ENCODE data around the gene GFI1B.
"Not testable (repeated sequence)": the region's sequence is repeated elsewhere in the genome, so short reads cannot be mapped to it uniquely, and the experiment has no call there.

The GFI1B gene

DNA sequence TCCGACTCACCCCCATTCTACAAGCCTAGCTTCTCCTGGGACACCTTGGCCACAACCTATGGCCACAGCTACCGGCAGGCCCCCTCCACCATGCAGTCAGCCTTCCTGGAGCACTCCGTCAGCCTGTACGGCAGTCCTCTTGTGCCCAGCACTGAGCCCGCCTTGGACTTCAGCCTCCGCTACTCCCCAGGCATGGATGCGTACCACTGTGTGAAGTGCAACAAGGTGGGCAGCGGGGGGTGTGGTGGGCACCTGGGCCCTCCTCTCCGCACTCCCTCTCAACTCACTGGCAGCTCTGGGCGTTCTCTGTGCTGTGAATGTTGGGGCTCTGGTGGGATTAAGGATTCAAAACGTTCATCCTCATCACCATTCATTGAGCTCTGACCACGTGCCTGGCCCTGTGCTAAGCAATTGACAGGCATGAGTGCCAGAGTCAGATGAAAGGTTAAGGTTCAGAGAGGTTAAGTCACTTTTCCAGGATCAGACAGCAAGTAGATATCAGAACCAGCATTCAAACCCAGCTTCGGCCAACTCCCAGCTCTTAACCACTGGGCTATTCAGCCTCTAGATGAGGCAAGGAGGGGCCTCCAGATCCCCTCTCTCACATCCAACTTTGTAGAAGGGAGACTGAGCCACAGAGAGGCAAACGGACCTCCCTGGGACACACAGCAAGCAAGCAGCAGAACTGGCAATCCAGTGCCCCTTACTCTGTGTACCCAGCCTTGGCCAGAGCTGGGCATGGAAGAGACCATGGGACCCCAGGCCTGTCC, 9.9 kb downstream of the GFI1B start:
- no peak for DNase-seq
- in situ Hi-C loops (cut with MboI; ENCODE audit: low pct_unique_long_range_greater_than_20kb, low sequenced_read_pairs): no loop called here

DNA sequence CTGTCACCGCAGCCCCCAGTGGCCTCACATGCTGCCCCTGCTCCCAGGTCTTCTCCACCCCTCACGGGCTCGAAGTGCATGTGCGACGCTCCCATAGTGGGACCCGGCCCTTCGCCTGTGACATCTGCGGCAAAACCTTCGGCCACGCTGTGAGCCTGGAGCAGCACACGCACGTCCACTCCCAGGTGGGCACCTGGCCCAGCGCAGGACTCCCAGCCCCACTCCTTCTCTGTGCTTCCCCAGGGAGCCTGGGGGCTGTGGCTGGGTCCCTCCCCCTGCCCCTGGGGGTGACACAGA, 10.5 kb downstream of the GFI1B start:
- in situ Hi-C loops (cut with MboI; ENCODE audit: low pct_unique_long_range_greater_than_20kb, low sequenced_read_pairs): no loop called here
- DNase-seq: no peak

DNA sequence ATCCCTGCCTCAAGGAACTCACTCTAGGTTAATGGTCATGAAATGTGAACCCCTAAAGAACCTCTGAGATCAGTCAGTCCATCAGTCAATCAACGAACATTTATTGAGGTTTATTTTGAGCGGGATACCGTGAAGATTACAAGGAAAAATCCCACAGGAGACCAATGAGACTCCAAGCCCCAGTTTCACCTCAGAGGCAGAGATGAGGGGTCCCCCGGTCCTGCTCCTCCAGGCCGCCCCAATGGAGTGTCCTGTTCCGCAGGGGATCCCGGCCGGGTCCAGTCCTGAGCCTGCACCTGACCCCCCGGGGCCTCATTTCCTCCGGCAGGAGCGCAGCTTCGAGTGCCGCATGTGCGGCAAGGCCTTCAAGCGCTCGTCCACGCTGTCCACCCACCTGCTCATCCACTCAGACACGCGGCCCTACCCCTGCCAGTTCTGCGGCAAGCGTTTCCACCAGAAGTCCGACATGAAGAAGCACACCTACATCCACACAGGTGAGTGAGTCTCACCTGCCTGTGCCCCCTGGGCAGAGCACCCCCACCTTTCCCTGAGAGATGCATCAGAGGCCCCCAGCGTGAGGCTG, 11.0 kb downstream of the GFI1B start:
- no peak for DNase-seq
- in situ Hi-C loops (cut with MboI; ENCODE audit: low pct_unique_long_range_greater_than_20kb, low sequenced_read_pairs): no loop called here

DNA sequence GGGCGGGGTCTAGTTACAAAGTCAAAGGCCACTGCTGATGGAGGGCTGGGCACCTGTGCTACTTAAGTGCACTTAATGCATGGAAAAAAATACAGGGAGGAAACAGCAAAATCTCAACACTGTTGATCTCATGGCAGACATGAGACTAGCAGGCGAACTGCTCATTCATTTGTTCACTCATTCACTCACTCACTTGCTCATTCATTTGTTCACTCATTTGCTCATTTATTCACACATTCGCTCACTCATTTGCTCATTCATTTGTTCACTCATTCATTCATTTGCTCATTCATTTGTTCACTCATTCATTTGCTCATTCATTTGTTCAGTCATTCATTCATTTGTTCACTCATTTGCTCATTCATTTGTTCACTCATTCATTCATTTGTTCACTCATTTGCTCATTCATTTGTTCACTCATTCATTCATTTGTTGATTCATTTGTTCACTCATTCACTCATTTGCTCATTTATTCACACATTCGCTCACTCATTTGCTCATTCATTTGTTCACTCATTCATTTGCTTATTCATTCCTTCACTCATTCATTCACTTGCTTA, 11.6 kb downstream of the GFI1B start:
- DNase-seq; in situ Hi-C loops (cut with MboI; ENCODE audit: low pct_unique_long_range_greater_than_20kb, low sequenced_read_pairs): not testable (repeated sequence)

DNA sequence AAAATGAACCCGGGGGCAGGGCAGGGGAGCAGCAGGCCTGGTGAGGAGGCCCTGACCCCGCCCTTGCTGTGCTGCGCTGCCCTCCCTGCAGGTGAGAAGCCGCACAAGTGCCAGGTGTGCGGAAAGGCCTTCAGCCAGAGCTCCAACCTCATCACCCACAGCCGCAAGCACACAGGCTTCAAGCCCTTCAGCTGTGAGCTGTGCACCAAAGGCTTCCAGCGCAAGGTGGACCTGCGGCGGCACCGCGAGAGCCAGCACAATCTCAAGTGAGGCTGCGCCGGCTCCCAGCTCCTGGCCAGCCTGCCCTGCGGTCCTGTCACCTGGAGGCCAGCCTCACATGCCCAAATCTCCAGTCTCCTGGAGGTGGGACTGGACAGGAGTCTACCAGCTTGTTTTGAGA, 12.3 kb downstream of the GFI1B start:
- in situ Hi-C loops (cut with MboI; ENCODE audit: low pct_unique_long_range_greater_than_20kb, low sequenced_read_pairs): no loop called here
- DNase-seq: no peak

DNA sequence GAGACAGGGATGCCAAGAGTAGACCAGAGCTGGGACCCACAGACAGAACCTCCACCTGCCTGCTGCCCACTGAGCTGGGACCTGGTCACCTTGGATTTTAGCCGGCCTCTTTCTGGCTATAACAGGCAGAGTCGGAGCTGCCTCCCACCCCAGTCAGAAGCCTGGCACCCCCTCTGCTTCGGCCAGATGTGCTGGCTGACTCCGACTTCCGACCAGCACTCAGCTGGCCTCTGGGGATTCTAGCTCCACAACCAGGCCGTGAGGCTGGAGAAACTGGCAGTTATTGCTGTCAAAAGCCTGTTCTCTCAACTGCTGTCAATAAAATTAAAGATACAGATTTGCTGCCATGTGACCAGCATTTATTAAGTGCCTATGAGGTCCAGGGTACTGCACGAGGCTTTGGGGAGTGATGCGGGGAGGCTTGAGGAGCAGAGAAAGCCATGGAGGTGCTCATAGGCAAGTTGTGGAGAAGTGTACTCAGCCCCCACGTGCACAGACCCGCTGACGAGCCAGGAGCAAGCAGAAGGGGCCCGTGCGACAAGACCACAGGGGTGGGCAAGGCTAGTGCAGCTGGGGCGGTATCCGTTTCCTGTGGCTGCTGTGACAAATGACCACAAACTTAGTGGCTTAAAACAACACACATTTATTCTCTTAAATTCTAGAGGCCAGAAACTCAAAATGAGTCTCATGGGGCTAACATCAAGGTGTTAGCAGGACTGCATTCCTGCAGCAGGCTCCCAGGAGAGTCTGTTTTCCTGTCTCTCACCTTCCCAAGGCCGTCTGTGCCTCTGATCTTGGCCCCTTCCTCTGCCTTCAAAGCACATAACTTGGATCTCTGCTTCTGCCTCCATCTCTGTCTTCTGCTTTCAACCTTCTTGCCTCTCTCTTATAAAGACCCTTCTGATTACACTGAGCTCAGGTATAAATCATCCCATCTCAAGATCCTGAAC, 13.1 kb downstream of the GFI1B start:
- in situ Hi-C loops (cut with MboI; ENCODE audit: low pct_unique_long_range_greater_than_20kb, low sequenced_read_pairs): no loop called here
- DNase-seq: peak; percentile 68

DNA sequence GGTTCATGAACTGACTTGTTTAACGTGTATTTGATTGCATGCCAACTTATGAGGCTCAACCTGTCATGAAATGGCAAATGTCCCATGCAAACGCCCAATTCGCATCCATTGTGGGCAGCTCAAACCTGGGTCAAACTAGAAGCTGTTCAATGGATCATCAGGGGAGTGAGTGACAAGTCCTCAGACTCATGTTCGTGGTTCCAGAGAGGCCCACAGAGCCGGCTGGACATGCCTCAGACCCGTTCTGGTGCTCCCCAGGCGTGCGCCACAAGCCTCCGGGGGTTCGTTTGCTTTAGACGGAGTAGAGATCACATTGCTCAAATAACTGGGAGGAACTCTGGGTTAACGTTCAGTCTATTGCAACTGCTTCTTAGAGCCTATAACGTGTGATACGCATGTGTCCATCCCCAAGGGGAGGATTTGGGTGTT, 15.0 kb downstream of the GFI1B start:
- in situ Hi-C loops (cut with MboI; ENCODE audit: low pct_unique_long_range_greater_than_20kb, low sequenced_read_pairs): no loop called here
- DNase-seq: no peak

DNA sequence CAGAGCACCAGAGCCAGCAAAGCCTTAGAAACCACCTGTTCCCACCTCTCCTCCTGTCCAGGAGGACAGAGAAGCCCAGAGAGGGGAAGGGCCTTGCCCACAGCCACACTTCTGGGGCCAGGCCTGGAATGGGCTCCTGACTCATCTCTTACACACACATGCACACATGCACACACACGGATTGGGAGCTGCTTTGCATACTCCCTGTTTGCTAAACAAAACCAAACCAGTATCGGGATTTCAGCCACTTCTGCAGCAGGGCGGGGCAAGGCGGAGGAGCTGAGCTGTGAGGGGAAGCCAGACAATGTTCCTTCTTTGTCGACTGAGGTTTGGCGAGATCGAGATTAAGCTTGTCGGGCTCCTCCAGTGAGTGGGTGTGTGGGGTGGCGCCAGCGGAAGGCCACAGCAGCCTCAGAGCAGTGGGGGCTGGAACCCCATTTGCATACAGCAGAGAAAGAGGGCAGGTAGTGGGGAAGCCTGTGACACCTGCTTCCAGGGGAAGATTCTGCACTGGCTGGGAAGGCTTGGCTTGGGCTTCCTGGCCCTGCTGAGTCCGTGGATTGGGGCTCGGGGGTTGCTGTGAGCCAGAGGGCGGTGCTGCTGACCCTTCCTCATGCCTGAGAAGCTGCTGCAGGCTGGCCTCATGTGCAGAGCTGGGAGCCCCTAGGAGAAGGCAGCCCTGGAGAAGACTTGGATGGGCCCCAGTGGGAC, 16.1 kb downstream of the GFI1B start:
- in situ Hi-C loops (cut with MboI; ENCODE audit: low pct_unique_long_range_greater_than_20kb, low sequenced_read_pairs): no loop called here
- peak; percentile 69 for DNase-seq

DNA sequence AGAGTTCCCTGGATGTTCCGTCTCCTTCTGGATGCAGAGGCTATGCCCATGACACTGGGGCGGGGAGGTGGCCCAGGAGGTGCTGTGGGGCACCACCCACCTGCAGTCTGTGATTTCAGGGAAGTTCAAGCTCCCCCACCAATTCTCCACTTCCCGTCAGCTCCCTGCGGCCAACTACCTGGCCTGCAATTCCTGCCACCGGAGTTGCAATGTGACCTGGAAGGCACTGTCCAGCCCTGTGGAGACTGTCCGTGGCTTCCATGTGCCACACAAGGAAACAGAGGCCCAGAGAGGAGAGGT, 16.6 kb downstream of the GFI1B start:
- DNase-seq: no peak
- in situ Hi-C loops (cut with MboI; ENCODE audit: low pct_unique_long_range_greater_than_20kb, low sequenced_read_pairs): no loop called here

DNA sequence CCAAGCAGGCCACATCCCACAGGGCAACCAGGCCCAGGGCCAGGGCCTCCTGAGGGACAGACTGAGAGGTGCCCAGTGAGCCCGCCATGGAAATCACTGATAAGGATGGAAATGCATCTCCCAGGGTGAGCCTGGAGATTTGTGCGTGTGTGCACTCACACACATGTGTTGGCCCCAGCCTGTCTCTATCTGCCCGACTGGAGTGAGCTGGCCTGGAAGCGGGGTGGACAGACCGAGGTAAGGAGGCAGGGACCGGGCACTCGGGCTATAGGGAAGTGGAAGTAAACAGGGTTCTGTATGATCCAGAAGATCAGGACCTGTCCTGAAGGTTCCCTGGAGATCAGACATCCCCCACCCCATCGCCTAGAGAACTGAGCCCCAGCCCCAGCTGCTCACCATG, 17.4 kb downstream of the GFI1B start:
- in situ Hi-C loops (cut with MboI; ENCODE audit: low pct_unique_long_range_greater_than_20kb, low sequenced_read_pairs): no loop called here
- DNase-seq: no peak

DNA sequence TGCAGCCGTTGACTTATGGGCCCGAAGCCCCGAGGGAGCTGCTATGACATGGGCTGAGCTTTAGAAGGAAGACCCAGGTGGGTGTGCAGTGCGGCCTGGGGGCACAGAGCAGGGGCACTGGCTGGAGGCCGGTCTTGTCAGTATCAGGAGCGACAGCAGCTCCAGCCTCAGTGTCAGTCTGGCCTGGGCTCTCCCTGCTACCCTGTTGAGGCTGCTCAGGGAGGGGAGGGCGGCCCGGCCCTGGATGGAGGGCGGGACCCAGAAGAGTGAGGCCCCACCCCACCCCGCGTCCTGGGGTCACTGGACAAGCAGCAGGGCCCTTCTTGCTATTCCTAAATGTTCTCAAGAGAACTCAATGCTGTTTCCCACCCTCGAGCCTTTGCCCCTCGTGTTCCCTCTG, 18.0 kb downstream of the GFI1B start:
- in situ Hi-C loops (cut with MboI; ENCODE audit: low pct_unique_long_range_greater_than_20kb, low sequenced_read_pairs): no loop called here
- DNase-seq: no peak

DNA sequence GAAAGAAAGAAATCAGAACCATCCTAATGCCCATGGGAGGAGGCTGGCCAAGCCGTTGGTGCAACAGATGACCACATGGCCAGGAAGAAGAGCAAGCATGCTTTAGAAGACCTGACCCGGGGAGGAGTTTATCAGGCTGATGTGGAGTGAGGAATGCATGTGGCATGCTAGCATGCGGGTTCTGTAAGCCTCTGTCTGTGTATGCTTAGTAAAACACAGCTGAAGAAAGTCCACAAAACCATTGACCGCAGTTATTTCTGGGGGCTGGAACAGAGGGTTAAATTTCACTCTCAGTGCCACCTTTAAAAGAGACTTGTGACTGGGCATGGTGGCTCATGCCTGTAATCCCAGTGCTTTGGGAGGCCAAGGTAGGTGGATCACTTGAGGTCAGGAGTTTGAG, 19.1 kb downstream of the GFI1B start:
- DNase-seq: no peak
- in situ Hi-C loops (cut with MboI; ENCODE audit: low pct_unique_long_range_greater_than_20kb, low sequenced_read_pairs): no loop called here

DNA sequence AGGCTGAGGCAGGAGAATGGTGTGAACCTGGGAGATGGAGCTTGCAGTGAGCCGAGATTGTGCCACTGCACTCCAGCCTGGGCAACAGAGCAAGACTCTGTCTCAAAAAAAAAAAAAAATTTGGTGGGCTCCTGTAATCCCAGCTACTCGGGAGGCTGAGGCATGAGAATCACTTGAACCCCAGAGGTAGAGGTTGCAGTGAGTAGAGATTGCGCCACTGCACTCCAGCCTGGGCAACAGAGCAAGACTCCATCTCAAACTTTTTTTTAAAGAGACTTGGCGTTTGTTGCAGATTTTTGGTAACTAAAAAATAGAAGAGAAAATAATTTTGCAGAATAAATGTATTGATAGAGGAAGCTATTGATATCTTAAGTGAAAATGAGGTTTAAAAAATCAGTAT, 19.7 kb downstream of the GFI1B start:
- in situ Hi-C loops (cut with MboI; ENCODE audit: low pct_unique_long_range_greater_than_20kb, low sequenced_read_pairs); DNase-seq: not testable (repeated sequence)

DNA sequence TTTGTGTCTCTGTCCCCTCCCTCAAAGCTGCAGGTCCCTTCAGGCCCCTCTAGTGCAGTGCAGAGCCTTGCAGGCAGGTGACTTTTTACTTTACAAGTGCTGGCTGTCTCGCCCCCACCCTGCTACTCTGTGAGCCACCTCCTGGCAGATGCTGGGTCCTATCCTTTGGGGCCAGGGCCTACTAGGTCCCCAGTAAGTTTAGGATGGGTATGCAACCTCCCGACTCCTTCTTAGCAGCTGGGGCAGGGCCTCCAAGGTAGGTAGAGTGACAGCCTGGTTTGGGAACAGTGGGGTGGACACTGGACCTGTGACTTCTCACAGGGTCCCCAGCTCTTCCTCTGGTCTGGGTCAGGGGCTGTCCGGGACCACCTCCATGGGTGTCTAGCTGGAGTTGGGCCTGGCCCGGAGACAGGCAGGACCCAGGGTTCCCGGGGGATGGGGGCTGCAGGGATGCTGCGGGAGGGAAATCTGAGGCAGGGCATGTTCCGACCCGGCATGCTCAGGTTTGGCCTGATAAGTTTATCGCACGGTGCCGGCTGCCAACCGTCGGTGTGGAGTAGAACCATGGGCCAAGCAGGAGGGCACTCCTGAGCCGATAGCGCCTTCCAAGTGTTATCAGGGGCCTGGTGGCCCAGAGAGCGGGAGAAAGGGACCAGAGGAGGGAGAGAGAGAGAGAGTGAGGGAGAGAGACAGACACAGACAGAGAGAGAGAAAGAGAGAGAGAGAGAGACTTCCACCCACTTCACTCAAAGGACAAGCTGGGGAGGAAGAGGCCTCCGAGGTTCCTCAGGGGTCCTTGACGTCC, 20.5 kb downstream of the GFI1B start:
- DNase-seq: no peak
- in situ Hi-C loops (cut with MboI; ENCODE audit: low pct_unique_long_range_greater_than_20kb, low sequenced_read_pairs): no loop called here

DNA sequence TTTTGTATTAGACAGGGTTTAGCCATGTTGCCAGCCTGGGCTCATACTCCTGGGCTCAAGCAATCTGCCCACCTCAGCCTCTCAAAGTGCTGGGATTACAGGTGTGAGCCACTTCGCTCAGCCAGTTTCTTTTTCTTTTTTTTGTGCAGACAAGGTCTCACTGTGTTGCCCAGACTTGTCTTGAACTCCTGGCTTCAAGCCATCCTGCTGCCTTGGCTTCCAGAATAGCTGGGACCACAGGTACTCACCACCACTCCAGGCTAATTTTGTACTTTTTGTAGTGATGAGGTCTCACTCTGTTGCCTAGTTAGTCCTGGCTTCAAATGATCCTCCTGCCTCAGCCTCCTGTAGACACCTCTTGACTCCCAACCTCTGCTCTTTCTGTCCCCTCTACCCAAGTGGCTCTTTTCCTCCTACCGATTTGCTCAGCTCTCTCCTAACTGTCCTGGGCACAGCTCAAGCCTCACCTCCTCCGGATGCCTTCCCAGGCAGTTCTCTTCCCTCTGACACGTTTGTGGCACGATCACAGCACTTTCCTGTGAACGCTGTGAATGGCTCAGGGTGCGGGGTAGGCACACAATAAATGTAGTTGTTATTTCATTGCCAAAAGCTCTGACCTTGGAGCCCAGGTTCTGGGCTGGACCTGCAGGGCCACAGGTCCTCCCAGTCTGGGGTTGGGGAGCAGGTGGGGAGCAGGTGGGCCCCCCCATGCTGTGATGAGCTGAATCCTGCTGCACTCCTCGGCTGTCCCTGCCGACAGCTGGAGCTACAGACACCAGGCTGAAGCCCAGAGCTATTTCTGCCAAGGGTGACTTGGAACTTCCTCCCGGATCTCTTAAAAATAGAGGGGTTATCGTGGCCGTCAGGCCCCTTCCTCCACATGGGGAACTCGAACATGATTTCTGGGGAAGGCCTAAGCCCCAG, 23.9 kb downstream of the GFI1B start:
- in situ Hi-C loops (cut with MboI; ENCODE audit: low pct_unique_long_range_greater_than_20kb, low sequenced_read_pairs): no loop called here
- DNase-seq: peak; percentile 34

DNA sequence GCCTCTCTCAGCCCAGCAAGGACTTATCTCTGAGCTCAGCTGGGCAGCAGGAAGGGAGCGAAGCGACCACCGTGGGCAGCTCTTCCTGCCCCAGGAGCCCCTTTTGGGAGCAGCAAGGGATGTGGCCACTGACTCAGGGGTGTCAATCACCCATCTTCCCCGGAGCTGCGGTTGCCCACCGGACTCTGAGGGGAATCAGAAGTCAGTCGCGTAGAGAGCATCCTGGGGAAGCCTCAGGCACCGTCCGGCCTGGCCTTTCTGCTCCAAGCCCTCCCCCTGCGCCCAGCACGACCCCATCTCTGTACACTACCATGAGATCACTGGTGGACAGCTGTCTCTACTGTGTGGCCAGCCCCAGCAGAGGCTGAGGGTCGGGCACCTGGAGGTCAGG, 24.6 kb downstream of the GFI1B start:
- peak; percentile 77 for DNase-seq
- in situ Hi-C loops (cut with MboI; ENCODE audit: low pct_unique_long_range_greater_than_20kb, low sequenced_read_pairs): no loop called here

DNA sequence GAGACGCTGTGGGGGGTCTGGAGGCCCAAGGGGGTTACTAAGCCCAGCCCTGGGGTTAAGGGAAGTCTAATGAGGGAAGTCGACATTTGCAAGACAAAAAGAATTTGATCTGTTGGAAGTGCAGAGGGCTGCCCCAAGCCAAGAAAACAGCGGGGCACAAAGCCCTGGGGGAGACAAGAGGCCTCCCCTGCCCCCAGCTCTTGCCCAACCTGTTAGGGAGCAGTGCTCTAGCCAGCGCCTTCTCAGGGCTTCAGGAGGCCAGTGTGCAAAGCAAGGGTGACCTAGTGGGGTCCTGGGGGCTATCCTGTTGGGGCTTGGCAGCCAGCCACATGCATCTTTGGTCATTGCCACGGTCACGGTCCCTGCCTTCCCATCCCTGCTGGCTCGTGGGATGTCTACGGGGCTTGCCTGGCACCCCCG, 25.2 kb downstream of the GFI1B start:
- peak; percentile 49 for DNase-seq
- in situ Hi-C loops (cut with MboI; ENCODE audit: low pct_unique_long_range_greater_than_20kb, low sequenced_read_pairs): no loop called here

Data from KBM-7 (cell line).